DMS153 (cell line): Measurements from ENCODE around the gene ZP3.
"Not testable (repeated sequence)": the region's sequence is repeated elsewhere in the genome, so short reads cannot be mapped to it uniquely, and the experiment has no call there.

Experiments
- DNase-seq: peaks from one replicate; lab custom pipeline; 2025; lab: John Stamatoyannopoulos, UW

The ZP3 gene

DNA sequence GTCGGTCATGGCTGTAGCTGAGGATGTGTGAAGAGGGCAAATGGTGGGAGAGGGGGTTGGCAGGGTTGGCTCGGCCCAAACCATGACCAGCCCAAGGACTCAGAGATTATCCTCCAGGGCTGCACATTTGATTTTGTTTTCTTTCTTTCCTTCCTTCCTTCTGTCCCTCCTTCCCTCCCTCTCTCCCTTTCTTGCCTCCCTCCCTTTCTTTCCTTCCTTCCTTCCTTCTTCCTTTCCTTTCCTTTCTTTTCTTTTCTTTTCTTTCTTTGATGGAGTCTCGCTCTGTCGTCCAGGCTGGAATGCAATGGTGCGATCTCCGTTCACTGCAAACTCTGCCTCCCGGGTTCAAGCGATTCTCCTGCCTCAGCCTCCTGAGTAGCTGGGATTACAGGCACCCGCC, 19.0 kb upstream of the ZP3 start:
- no peak for DNase-seq

DNA sequence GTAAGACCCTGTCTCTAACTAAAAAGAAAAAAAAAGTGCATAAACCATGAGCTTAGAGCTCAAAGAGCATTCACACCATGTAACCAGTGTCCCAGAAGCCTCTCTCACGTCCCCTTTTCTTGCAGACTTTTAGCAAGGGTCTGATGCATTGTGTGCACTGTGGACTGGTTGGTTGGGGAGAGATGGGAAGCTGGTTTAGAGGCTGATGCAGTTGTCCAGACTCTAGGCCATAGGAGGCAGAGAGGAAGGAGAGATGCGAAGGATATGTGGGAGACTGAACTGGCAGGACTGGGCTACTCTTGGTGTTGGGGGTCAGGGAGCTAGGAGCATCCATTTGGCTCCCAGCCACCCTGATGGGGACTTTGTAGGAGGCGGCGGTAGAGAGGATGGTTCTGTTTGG, 17.0 kb upstream of the ZP3 start:
- no peak for DNase-seq

DNA sequence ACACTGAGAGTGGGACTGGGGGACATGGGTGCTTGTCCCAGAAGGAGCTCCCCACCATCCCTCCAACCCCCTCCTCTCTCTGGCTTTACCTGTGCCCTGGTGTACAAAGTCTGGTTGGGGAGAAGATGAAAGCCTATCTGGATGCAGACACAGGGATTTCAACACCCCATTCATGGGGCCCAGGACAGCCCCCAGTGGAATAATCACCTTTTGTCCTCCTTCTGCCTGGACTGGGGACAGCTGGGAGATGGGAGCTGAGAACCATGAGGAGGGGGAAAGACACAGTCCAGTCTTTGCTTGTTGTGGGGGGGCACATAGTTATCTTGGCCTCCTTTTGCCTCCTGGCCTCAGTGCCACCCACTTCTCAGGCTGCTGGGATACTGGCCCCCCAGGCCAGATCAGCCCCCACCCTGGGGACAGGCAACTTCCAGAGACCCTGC, 16.6 kb upstream of the ZP3 start:
- DNase-seq = no peak

DNA sequence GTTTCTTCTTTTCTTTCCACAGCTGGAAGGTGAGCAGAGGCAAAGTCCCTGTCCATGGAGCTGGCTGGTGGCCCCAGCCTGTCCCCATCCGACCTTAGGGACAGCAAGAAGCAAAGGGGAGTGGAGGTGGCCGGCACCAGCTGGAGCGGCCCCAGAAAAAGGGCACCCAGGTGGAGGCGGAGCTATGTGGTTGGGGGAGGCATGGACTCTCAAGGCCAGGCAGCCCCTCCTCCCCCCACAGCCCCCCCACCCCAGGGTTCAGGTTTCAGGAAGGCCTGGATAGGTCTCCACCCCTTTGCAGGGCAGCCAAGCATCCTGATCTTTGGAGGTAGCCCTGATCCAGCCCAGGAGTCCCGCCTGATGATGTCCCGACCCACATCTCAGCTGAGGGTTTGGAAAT, 15.2 kb upstream of the ZP3 start, which contains the start of gene SSC4D:
TSS of gene SSC4D (minus strand) at position 161 of the 400 bp plus-strand sequence. CDS start 5,258 bp downstream, outside the sequence.
- DNase-seq = no peak

GRCh38 chr7:76411626-76412025, 13.1 kb upstream of the ZP3 start:
- DNase-seq = no peak

- DNase-seq = no peak
Measured at GRCh38 chr7:76412249-76412648, 12.5 kb upstream of the ZP3 start.

GRCh38 chr7:76417654-76418310, 7.0 kb upstream of the ZP3 start:
- not testable (repeated sequence) for DNase-seq

DNA sequence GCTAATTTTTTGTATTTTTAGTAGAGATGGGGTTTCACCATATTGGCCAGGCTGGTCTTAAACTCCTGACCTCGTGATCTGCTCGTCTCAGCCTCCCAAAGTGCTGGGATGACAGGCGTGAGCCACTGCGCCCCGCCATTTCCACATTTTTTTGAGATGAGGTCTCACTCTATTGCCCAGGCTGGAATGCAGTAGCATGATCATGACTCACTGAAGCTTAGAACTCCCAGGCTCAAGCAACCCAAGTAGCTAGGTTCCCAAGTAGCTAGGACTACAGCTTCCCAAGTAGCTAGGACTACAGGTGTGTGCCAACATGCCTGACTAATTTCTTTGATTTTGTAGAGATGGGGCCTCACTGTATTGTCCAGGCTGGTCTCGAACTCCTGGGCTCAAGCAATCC, 3.7 kb upstream of the ZP3 start:
- DNase-seq = not testable (repeated sequence)

- no peak for DNase-seq
Measured at GRCh38 chr7:76423666-76424412, 911 bp upstream of the ZP3 start.

- no peak for DNase-seq
Measured at GRCh38 chr7:76425156-76425555, 406 bp downstream of the ZP3 start.

GRCh38 chr7:76425558-76425957, 808 bp downstream of the ZP3 start:
- DNase-seq = not testable (repeated sequence)

GRCh38 chr7:76426246-76426645, 1.5 kb downstream of the ZP3 start:
- no peak for DNase-seq

DNA sequence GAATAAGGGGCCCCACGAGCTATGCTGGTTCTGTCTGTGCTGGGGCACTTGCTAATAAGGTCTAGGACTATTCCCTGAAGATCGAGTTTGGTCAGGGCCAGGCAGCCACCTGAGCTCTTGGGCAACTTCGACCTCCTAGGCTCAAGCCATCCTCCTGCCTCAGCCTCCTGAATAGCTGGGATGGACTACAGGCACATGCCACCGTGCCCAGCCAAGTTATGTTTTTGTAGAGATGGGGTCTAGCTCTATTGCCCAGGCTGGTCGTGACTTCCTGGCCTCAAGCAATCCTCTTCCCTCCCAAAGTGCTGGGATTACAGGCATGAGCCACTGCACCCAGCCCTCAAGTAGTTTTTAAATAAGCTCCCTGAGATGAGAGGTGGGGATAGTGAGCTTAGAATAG, 2.9 kb downstream of the ZP3 start:
- DNase-seq = no peak

DNA sequence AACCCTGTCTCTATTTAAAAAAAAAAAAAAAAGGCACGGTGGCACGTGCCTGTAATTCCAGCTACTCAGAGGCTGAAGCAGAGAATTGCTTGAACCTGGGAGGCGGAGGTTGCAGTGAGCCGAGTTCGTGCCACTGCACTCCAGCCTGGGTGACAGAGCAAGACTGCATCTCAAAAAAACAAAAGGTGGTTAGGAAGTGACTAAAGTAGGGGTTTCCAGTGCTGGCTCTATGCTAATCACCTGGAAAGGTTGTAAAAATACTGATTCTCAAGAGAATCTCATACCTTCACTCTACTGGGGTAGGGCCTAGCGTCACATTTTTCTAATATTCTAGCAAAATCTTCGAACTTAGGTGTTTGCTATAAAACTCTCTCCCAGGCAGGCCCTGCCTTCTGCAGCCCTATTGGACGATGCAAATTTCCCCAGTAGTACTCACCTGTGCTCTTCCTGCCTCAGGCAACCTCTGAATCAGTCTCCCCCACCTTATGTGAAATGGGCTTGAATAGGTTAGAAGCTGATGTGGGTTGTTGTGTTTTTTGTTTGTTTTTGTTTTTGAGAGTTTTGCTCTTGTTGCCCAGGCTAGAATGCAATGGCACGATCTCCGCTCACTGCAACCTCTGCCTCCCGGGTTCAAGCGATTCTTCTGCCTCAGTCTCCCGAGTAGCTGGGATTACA, 3.5 kb downstream of the ZP3 start:
- no peak for DNase-seq

DNA sequence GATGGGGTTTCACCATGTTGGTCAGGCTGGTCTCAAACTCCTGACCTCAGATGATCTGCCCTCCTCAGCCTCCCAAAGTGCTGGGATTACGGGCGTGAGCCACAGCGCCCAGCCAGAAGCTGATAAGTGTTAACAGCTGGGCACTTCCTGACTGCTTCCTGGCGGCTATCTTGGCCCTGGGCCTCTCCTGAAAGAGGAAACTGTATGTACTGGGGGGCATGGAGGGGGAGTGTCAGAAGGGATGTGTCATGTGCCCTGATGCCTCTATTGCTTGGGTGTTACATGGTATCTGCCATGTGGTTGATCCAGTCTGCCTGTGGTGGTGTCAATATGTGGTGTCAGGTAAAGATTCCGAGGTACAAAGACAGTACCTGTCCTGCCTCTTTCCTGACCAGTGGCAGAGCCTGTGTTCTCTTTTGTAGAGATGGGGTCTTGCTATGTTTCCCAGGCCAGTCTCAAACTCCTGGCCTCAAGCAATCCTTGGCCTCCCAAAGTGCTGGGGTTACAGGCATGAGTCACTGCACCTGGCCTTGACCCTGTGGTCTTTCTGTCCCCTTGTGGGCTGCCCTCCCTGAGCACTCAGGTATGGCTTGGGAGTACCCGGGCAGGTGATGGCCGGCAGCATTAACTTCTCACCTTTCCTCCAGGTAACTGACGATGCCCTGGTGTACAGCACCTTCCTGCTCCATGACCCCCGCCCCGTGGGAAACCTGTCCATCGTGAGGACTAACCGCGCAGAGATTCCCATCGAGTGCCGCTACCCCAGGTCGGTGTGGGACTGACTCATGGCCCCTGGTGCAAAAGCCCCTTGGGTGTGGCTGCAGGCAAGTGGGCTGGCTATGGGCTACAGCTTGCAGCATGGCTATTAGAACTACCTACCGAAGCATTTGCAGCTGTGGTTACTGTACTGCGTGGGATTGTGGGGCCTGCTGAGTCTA, 4.4 kb downstream of the ZP3 start:
- no peak for DNase-seq

- no peak for DNase-seq
Measured at GRCh38 chr7:76430211-76430610, 5.5 kb downstream of the ZP3 start.

- no peak for DNase-seq
Measured at GRCh38 chr7:76430836-76431235, 6.1 kb downstream of the ZP3 start.

- peak; percentile 50 for DNase-seq
Measured at GRCh38 chr7:76437873-76438272, 13.1 kb downstream of the ZP3 start.

GRCh38 chr7:76439120-76439888, 14.6 kb downstream of the ZP3 start:
- not testable (repeated sequence) for DNase-seq

- DNase-seq = not testable (repeated sequence)
Measured at GRCh38 chr7:76440404-76440803, 15.7 kb downstream of the ZP3 start.

GRCh38 chr7:76441792-76442191, 17.0 kb downstream of the ZP3 start:
- not testable (repeated sequence) for DNase-seq
